Glutamatergic neuron (in vitro differentiated cells): ENCODE results near the gene KLHL17. TPM values are rescaled to one million over a fixed set of nuclear protein-coding genes. Genes with fewer than 3 reads are reported as not detected.

ENCODE experiments used
- total RNA-seq: library from RNA; stranded (reverse); fragmentation: NEBNext Ultra II Directional; extraction: Animal tissue kit (Norgen Biotek cat#: 25700); gene quantifications from one replicate; pipeline ENCODE4 v1.2.1, GENCODE V29; 2021; ENCODE audit not compliant: unreplicated experiment

KLHL17 gene
- total RNA-seq, 1 donor from 2014 or later: 103 TPM

Other genes with a start within 250 kb of the KLHL17 start
- gene SAMD11, start 36.7 kb upstream of the KLHL17 start, total RNA-seq: 46.2 TPM
- gene NOC2L, start 1.3 kb upstream of the KLHL17 start, total RNA-seq: 90.3 TPM
- gene PLEKHN1, start 5.9 kb downstream of the KLHL17 start, total RNA-seq: 0.29 TPM
- gene PERM1, start 21.5 kb downstream of the KLHL17 start, total RNA-seq: 0.32 TPM
- gene HES4, start 39.5 kb downstream of the KLHL17 start, total RNA-seq: 218 TPM
- 18.4 TPM for gene ISG15, start 52.9 kb downstream of the KLHL17 start, total RNA-seq
- gene AGRN, start 59.5 kb downstream of the KLHL17 start, total RNA-seq: 914 TPM
- not detected for gene RNF223, start 113.7 kb downstream of the KLHL17 start, total RNA-seq
- gene C1orf159, start 155.5 kb downstream of the KLHL17 start, total RNA-seq: 24.5 TPM
- not detected for gene TTLL10, start 213.3 kb downstream of the KLHL17 start, total RNA-seq
- 3.0 TPM for gene TNFRSF18, start 246.0 kb downstream of the KLHL17 start, total RNA-seq